SW 1271 (cell line): ENCODE data around the gene NDOR1.
"Not testable (repeated sequence)": the region's sequence is repeated elsewhere in the genome, so short reads cannot be mapped to it uniquely, and the experiment has no call there.

Experiments
- DNase-seq, 2 experiments: peaks; one replicate each; lab custom pipeline; 2025; lab: John Stamatoyannopoulos, UW

The NDOR1 gene

DNA sequence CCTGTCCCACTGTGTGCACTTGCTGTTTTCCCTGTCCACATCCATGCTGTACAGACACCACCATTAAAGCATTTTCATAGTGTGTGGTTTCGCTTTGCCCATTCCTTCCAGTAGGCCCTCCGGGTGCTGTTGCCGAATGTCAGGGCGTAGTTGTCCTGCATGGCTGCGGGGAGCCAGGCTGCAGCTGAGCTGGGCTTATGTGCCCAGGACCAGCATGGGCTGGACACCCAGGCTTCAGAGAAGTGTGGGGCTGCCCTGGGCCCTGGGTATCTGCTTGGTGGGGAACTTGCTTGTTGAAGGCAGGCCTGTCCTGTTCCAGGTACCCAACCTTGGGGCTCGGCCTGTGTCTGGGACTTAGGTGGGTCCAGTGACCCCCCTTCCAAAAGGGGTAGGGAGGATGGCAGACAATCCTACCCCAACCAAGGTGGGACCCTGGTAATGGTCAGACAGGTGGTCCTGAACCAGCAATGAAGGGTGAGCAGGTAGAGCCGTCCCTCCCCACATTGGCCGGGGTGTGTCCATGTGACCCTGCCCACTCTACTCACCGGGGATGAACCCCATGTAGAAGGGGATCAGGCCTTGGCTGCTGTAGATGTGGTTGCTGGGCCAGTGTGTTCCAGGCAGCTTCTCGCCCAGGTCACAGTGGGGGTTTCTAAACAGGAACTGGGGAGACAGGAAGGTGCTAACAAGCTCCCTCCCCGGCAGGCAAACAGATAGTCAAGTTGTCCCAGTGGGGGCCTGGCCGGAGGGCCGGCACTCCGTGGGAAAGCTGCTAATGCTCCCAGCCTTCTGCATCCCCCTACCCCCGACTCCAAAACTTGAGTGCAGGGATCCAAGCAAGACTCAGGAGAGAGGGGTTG is 38.4 kb downstream of the NDOR1 start:
- DNase-seq: no peak

GRCh38 chr9:137244486-137245449 is 39.3 kb downstream of the NDOR1 start:
- no peak for DNase-seq

- DNase-seq: no peak
These were observed 40.2 kb downstream of the NDOR1 start for GRCh38 chr9:137245450-137246421.

- no peak for DNase-seq
These were observed 41.8 kb downstream of the NDOR1 start for GRCh38 chr9:137247135-137247915.

DNA sequence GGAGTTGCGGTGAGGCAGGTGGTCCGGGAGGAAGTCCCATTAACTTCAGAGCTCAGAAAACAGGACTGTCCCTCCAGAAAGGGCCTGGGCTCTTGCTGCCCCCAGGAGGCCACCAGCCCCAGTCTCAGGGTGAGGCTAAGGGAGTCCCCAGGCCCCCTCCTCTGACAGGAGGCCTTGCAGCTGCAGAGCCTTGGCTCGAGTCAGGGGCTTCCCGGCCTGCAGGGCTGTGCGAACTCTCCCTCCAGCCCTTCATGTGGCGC is 42.3 kb downstream of the NDOR1 start:
- no peak for DNase-seq

- no peak for DNase-seq
These were observed 45.1 kb downstream of the NDOR1 start for GRCh38 chr9:137250329-137251193.

DNA sequence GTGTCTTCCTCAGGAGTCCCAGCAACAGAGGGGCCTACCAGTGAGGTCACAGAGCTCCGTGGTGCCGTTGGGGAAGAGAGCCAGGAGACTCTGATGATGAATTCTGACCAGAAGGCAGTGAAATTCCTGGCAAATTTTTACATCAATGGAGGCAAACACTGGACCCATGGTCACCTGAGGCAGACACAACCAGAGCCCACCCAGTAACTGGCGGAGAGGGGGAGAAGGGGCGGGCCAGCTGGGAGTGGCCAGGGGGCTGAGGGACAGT is 45.6 kb downstream of the NDOR1 start, which contains the start of gene STPG3:
Gene STPG3 (plus strand): TSS at position 93 of the 268 bp plus-strand sequence. CDS start 1 bp downstream, at position 94.
- DNase-seq: no peak

DNA sequence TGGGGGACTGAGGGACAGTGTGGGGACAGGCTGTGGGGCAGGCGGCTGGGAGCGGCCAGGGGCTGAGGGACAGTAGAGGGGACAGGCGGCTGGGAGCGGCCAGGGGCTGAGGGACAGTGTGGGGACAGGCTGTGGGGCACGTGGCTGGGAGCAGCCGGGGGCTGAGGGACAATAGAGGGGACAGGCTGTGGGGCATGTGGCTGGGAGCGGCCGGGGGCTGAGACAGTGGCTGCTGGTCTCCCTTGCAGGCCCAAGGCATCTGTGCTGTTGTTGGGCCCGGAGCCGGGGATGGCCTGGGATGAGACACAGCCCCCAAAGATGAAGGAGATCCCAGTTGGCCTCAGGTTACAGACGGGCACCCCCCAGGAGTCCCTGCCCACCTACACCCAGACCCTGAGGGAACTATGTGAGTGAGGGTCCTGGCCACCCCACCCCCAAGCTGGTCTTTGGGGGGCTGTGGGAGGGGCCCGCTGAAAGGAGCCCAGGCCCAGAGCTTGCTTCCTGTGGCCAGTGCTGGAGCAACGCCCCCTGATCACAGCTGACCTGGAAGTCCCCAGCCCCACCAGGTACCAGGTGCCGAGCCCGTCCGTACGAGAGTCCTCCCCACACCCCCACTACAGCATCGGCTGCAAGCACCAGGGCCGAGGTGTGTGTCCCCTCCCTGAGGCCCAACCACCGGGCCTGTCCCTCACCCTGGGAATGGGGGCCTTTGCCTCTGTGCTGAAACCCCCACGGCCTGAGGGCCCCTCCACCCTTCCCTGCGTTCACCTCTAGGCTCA is 46.2 kb downstream of the NDOR1 start:
- no peak for DNase-seq

DNA sequence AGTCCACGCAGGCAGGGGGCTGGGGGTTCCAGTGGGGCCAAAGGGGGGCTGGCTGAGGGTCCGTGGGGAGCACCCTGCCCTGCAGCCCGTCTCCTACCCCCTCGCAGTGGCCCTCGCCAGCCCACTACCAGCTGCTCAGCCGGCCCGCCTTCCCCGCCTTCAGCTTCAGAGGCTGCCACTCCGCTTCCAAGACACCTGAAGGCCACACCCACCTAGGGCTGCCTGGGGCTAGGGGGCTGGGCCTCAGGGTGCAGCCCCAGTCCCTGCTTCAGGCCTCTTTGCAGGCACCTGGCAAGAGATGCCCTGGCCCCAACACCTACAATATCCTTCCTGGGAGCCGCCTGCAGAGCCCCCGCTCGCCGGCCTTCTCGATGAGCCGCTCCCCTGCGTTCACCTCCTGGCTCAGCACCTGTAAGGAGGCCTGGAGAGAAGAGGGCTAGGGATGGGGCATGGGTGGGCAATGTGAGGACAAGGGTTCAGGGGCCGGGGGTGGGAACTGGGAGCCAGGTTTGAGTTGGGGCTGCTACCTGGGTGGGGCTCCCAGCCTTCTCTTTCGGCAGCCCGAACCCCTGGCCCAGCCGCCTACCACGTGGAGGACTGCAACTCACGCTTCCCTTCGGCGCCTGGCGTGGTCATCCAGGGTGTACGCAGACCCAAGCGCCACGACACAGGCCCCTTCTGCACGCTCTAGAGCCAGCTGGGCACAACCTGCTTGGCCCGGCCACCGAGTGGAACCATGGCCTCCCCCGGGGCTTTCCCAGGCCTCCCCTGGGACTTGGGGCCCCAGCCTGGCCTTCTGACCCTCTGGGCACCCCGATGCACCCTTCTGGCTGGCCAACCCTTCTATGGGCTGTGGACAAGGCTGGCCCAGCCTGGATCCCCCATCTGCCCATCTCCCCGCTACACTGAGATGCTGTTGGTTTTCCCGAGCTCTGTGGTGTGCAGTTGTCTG is 47.3 kb downstream of the NDOR1 start:
- DNase-seq: no peak

GRCh38 chr9:137253717-137254623 is 48.5 kb downstream of the NDOR1 start:
- no peak for DNase-seq

DNA sequence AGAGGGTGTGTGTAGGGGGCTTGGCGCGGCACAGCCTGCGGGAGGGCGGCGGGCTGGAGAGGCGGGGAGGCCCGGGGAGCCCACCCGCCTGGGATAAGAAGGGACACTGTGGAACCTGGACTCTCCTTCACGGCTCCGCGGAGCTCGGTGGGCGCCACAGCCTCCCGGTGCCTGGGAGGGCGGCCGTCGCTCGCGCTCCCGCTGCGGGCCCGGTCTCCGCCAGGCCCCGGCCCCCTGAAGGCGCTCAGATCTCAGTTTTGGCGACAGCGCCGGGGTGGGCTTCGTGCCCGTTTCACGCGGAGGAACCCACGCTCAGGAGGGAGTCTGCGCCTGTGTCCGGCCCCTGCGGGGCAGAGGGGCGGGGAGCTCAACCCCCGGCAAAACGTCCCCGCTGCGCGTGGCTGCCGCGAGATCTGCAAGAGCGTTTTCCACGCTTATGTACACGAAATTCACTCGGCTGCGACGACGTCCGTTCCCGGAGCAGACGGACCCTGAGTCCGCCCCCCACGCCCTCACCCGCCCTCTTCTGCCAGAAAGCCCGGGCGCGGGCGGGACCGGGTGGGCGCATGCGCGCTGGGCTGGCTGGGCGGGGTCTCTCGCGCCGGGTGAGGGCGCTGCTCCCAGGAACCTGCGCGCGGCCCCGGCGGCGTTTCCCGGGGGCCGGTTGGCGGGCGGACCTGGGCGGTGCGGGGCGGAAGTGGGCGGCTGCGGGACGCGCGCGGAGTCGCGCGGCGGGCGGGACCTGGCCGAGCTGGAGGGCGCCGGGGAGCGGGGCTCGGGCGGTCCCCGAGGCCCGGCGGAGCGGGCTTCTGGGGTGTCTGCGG is 49.3 kb downstream of the NDOR1 start, which contains the start of gene NELFB:
Gene NELFB (plus strand): TSS at position 704 of the 824 bp plus-strand sequence.
- peak; percentile 65 to 88 for DNase-seq

DNA sequence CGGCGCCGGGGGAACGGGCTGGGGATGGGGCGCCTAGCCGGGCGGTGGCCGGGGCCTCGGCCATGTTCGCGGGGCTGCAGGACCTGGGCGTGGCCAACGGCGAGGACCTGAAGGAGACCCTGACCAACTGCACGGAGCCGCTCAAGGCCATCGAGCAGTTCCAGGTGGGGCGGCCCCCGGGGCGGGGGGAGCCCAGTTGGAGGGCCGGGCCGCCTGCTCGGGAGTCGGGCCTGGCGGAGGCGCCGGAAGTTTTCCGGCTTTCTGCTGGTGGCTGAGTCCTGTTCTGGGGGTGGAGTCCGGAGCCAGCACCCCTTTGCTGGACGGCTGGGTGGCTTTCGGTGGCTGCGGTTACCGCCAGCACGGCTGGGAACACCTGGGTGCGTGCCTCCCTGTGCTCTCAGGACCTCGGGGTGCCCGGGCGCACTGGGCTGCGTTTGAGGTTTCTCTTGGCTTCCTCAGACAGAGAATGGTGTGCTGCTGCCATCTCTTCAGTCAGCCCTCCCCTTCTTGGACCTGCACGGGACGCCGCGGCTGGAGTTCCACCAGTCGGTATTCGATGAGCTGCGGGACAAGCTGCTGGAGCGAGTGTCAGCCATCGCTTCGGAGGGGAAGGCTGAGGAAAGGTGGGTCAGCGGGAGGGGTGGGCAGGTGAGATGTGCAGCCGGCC is 50.1 kb downstream of the NDOR1 start:
- DNase-seq: peak in 1 of 2 experiments; percentile 53

- no peak for DNase-seq
These were observed 50.9 kb downstream of the NDOR1 start for GRCh38 chr9:137256362-137256761.

GRCh38 chr9:137256856-137257255 is 51.4 kb downstream of the NDOR1 start:
- no peak for DNase-seq

DNA sequence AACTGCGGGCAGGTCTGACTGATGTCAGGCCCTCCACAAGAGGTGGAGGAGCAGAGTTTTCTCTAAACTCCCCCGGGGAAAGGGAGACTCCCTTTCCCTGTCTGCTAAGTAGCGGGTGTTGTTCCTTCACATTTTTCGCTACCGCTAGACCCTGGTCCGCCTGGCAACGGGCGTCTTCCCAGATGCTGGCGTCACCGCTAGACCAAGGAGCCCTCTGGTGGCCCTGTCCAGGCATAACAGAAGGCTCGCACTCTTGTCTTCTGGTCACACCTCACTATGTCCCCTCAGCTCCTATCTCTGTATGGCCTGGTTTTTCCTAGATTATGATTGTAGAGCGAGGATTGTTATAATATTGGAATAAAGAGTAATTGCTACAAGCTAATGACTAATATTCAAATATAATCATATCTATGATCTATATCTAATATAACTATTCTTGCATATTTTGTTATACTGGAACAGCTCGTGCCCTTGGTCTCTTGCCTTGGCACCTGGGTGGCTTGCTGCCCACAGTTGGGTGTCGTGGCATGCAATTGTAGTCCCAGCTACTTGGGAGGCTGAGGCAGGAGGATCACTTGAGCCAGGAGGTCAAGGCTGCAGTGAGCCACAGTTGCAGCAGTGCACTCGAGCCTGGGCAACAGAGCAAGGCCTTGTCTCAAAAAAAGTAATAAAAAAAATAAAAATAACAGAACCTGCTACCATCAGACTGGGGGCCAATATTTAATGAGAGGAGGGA is 56.8 kb downstream of the NDOR1 start:
- not testable (repeated sequence) for DNase-seq
